Mesodermal cell (in vitro differentiated cells): Measurements from ENCODE around the gene SGMS1.
A peak's percentile ranks its signal among the peaks of the same experiment; 100 is the strongest.

ENCODE experiments used
- H3K27ac ChIP-seq: 2 replicates; pipeline ENCODE4 v1.7.0; 2013; ENCODE audit warnings: mild to moderate bottlenecking, low read depth, low read length, moderate library complexity; ENCODE audit not compliant: severe bottlenecking
- H3K36me3 ChIP-seq: 2 replicates; pipeline ENCODE4 v1.7.1; 2013; ENCODE audit warnings: mild to moderate bottlenecking, low read length, moderate library complexity; ENCODE audit not compliant: control insufficient read depth, insufficient read depth
- H3K4me1 ChIP-seq: one replicate; pipeline ENCODE4 v1.7.1; 2013; ENCODE audit warnings: mild to moderate bottlenecking, low read length; ENCODE audit not compliant: insufficient read depth, control insufficient read depth, poor library complexity, severe bottlenecking
- H3K4me3 ChIP-seq: 2 replicates; pipeline ENCODE4 v1.7.0; 2013; ENCODE audit warnings: low read length, control low read depth, mild to moderate bottlenecking; ENCODE audit not compliant: insufficient read depth, poor library complexity, severe bottlenecking; ENCODE audit errors: extremely low read depth
- H3K9me3 ChIP-seq: 2 replicates; pipeline ENCODE4 v1.7.1; 2013; ENCODE audit warnings: mild to moderate bottlenecking, low read length, moderate library complexity; ENCODE audit not compliant: control insufficient read depth
- WGBS, 2 experiments: methylation state at CpG; one replicate each; pipeline ENCODE4 v1.1.5; 2013; ENCODE audit warnings: missing lambda C conversion rate in 2 of 2; ENCODE audit not compliant: insufficient coverage in 2 of 2; 5-methylcytosine and 5-hydroxymethylcytosine counted together

SGMS1 gene

GRCh38 chr10:50545846-50546245 lies 77.9 kb downstream of the SGMS1 start:
- Histone ChIP-seq H3K4me3 (no peak overlapping the region), H3K9me3 (peaks cover 8% of the 10 kb centered on the region), H3K27ac (peak overlapping the region; percentile 43), H3K4me1 (peaks cover 4% of the 10 kb centered on the region), H3K36me3 (no peaks in the 10 kb centered on the region)
- no CpG with 5 or more reads among the region's 1 CpG for WGBS, 2 experiments

GRCh38 chr10:50544857-50545429 lies 78.8 kb downstream of the SGMS1 start:
- peaks cover 6% of the 10 kb centered on the region for H3K4me1 ChIP-seq
- H3K9me3 ChIP-seq = peaks cover 8% of the 10 kb centered on the region
- H3K36me3 ChIP-seq = no peaks in the 10 kb centered on the region
- WGBS, 2 experiments = 73 to 89% methylated on average over 1 to 3 of the region's 6 CpGs
- peak overlapping the region; percentile 45 for H3K27ac ChIP-seq
- no peak overlapping the region for H3K4me3 ChIP-seq

GRCh38 chr10:50544095-50544856 lies 79.5 kb downstream of the SGMS1 start:
- WGBS, 2 experiments = 89 to 93% methylated on average over 2 of the region's 3 CpGs
- Histone ChIP-seq H3K4me3 (no peak overlapping the region), H3K4me1 (peaks cover 6% of the 10 kb centered on the region), H3K9me3 (peaks cover 8% of the 10 kb centered on the region), H3K36me3 (no peaks in the 10 kb centered on the region), H3K27ac (no peak overlapping the region)

GRCh38 chr10:50542871-50543270 lies 80.9 kb downstream of the SGMS1 start:
- Histone ChIP-seq H3K9me3 (peaks cover 3% of the 10 kb centered on the region), H3K4me3 (no peak overlapping the region), H3K36me3 (no peaks in the 10 kb centered on the region), H3K4me1 (peaks cover 16% of the 10 kb centered on the region), H3K27ac (no peak overlapping the region)

GRCh38 chr10:50541921-50542320 lies 81.8 kb downstream of the SGMS1 start:
- Histone ChIP-seq H3K4me3 (no peak overlapping the region), H3K4me1 (peaks cover 18% of the 10 kb centered on the region), H3K36me3 (no peaks in the 10 kb centered on the region), H3K9me3 (no peaks in the 10 kb centered on the region), H3K27ac (no peak overlapping the region)
- WGBS, 2 experiments = 86 to 90% methylated on average over 1 to 2 of the region's 4 CpGs

- Histone ChIP-seq H3K36me3 (no peaks in the 10 kb centered on the region), H3K4me3 (no peak overlapping the region), H3K9me3 (no peaks in the 10 kb centered on the region), H3K4me1 (peaks cover 21% of the 10 kb centered on the region), H3K27ac (no peak overlapping the region)
- WGBS, 2 experiments = 43% methylated on average over 2 of the region's 2 CpGs; no CpG with 5 or more reads in 1 of the 2 experiments
Measured at GRCh38 chr10:50541317-50541716, 82.4 kb downstream of the SGMS1 start.

GRCh38 chr10:50540826-50541122 lies 83.0 kb downstream of the SGMS1 start:
- Histone ChIP-seq H3K4me3 (no peak overlapping the region), H3K4me1 (peaks cover 21% of the 10 kb centered on the region), H3K36me3 (no peaks in the 10 kb centered on the region), H3K9me3 (no peaks in the 10 kb centered on the region), H3K27ac (no peak overlapping the region)
- no CpG with 5 or more reads among the region's 1 CpG for WGBS, 2 experiments

GRCh38 chr10:50540069-50540825 lies 83.5 kb downstream of the SGMS1 start:
- WGBS, 2 experiments = 94% methylated on average over 2 to 3 of the region's 3 CpGs
- Histone ChIP-seq H3K9me3 (no peaks in the 10 kb centered on the region), H3K36me3 (no peaks in the 10 kb centered on the region), H3K4me1 (peaks cover 21% of the 10 kb centered on the region), H3K4me3 (no peak overlapping the region), H3K27ac (no peak overlapping the region)

GRCh38 chr10:50538555-50539398 lies 85.0 kb downstream of the SGMS1 start:
- H3K27ac ChIP-seq = peak overlapping the region; percentile 29
- no peak overlapping the region for H3K4me3 ChIP-seq
- peaks cover 17% of the 10 kb centered on the region for H3K4me1 ChIP-seq
- 88 to 90% methylated on average over 3 to 5 of the region's 7 CpGs for whole genome bisulfite sequencing, 2 experiments
- H3K36me3 ChIP-seq = no peaks in the 10 kb centered on the region
- H3K9me3 ChIP-seq = no peaks in the 10 kb centered on the region

GRCh38 chr10:50536617-50537240 lies 87.0 kb downstream of the SGMS1 start:
- no peaks in the 10 kb centered on the region for H3K9me3 ChIP-seq

More at GRCh38 chr10:50536617-50537240, 87.0 kb downstream of the SGMS1 start:
- peaks cover 17% of the 10 kb centered on the region for H3K4me1 ChIP-seq
- no peak overlapping the region for H3K4me3 ChIP-seq
- H3K27ac ChIP-seq = no peak overlapping the region
- no peaks in the 10 kb centered on the region for H3K36me3 ChIP-seq
